Inflammatory macrophage (primary cell): Measurements from ENCODE around the gene CSRNP3.
"Not testable (repeated sequence)": the region's sequence is repeated elsewhere in the genome, so short reads cannot be mapped to it uniquely, and the experiment has no call there.

ENCODE experiments used
- DNase-seq, 2 donors: peaks; one replicate each; pipeline ENCODE4 v3.0.0-alpha.2; 2020 to 2022

The CSRNP3 gene

GRCh38 chr2:165640247-165640929 lies 170.9 kb downstream of the CSRNP3 start:
- DNase-seq, result no peak

GRCh38 chr2:165645930-165646831 lies 176.7 kb downstream of the CSRNP3 start:
- no peak for DNase-seq

DNA sequence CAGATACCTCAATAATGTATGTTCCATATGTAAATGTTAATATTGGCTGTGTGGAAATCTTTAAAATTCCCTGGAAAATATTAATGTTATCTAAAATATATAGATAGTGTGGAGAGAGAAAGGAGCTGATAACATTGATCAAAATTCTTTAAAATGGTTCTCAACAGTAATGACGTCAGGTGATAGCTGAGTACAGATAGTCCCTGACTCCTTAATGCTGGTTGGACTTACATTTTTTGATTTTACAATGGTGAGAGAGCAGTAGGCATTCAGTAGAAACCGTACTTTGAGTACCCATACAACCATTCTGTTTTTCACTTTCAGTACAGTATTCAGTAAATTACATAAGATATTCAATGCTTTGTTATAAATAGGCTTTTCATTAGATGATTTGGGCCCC lies 177.9 kb downstream of the CSRNP3 start:
- no peak for DNase-seq

- DNase-seq, result no peak
Observed at GRCh38 chr2:165648801-165649200, 179.3 kb downstream of the CSRNP3 start.

- DNase-seq, result no peak
Observed at GRCh38 chr2:165651233-165651632, 181.7 kb downstream of the CSRNP3 start.

GRCh38 chr2:165655661-165656060 lies 186.2 kb downstream of the CSRNP3 start:
- no peak for DNase-seq

DNA sequence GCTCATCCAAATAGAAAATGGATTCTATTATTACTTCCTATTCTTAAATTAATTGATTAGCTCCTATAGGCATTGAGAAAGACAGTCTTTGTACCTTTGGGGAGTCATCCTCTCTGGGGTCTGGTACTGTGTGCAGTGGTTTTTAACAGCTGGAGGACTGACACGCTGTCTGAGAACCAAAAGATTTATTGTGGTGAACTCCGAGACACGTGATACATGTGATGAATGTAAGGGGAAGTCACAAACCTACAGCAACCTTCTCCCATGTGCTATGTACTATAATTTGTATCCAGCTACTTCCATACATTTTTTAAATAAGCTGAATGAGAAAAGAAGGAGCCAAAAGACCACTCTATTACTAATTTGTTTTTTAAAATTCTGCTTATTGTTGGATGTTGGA lies 190.9 kb downstream of the CSRNP3 start:
- no peak for DNase-seq

- no peak for DNase-seq
Observed at GRCh38 chr2:165662720-165663119, 193.2 kb downstream of the CSRNP3 start.

DNA sequence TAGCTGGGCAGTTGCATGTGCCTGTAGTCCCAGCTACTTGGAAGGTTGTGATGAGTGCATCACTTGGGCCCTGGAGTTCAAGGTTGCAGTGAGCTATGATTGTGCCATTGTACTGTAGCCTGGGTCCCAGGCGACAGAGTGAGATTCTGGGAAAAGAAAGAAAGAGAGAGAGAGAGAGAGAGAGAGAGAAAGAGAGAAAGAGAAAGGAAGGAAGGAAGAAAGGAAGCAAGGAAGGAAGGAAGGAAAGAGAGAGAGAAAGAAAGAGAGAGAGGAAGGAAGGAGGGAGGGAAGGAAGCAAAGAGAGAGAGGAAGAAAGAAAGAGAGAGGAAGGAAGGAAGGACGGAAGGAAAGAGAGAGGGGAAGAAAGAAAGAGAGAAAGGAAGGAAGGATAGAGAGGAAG lies 196.1 kb downstream of the CSRNP3 start:
- no peak for DNase-seq

GRCh38 chr2:165666073-165666472 lies 196.6 kb downstream of the CSRNP3 start:
- not testable (repeated sequence) for DNase-seq

DNA sequence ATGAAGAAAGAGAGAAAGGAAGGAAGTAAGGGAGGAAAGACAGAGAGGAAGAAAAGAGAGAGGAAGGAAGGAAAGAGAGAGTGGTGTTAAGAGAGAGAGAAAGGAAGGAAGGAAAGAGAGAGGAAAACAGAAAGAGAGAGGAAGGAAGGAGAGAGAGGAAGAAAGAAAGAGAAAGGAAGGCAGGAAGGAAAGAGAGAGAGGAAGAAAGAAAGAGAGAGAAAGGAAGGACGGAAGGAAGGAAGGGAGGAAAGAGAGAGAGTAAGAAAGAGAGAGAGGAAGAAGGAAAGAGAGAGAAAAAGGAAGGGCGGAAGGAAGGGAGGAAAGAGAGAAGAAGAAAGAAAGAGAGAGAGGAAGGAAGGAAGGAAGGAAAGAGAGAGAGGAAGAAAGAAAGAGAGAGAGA lies 197.1 kb downstream of the CSRNP3 start:
- DNase-seq, result no peak

GRCh38 chr2:165667375-165667774 lies 197.9 kb downstream of the CSRNP3 start:
- DNase-seq, result no peak

DNA sequence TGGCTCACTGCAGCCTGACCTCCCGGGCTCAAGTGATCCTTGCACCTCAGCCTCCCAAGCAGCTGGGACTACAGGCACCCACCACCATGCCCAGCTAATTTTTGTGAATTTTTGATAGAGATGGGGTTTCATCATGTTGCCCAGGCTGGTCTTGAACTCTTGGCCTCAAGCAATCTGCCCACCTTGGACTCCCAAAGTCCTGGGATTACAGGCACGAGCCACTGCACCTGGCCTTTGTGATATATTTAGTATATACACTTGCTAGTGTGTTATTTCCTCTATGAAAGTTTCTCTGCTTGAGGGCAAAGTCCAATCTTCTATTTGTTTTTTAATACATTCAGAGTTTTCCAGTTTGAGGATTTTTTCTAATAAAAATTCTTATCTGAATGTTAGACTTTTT lies 205.3 kb downstream of the CSRNP3 start:
- no peak for DNase-seq

- no peak for DNase-seq
Observed at GRCh38 chr2:165675551-165675968, 206.1 kb downstream of the CSRNP3 start.

DNA sequence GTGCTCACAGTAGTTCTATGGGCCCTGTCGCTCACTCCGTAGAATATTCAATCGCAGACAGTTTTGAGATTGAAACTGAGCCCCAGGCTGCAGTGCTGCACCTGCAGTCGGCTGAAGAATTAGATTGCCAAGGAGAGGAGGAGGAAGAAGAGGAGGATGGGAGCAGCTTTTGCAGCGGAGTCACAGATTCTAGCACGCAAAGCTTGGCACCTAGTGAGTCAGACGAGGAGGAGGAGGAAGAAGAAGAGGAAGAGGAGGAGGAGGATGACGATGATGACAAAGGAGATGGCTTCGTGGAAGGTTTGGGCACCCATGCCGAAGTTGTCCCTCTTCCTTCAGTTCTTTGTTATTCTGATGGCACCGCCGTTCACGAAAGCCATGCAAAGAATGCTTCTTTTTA lies 209.4 kb downstream of the CSRNP3 start:
- no peak for DNase-seq

- DNase-seq, result no peak
Observed at GRCh38 chr2:165679621-165680020, 210.1 kb downstream of the CSRNP3 start.

- DNase-seq, result no peak
Observed at GRCh38 chr2:165681841-165682240, 212.3 kb downstream of the CSRNP3 start.

DNA sequence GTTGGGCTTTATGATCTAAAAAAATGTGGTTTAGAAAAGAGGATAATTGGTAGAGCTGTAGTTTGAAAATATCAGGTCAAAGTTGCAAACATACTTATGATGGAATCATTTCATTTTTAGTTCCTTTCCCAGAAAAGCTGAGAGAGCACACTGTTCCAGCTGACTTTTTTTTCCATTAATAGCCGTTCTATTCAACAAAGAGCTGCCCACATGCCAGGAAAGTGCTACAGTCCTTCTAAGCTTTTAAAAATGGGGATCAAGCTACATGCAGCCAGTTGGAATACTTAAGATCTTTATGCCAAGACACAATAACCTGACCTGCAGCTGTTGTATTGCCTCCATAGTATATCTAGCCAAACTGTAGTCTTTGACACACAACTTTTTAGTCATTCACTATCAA lies 213.0 kb downstream of the CSRNP3 start:
- no peak for DNase-seq

- DNase-seq, result no peak
Observed at GRCh38 chr2:165686800-165687199, 217.3 kb downstream of the CSRNP3 start.

DNA sequence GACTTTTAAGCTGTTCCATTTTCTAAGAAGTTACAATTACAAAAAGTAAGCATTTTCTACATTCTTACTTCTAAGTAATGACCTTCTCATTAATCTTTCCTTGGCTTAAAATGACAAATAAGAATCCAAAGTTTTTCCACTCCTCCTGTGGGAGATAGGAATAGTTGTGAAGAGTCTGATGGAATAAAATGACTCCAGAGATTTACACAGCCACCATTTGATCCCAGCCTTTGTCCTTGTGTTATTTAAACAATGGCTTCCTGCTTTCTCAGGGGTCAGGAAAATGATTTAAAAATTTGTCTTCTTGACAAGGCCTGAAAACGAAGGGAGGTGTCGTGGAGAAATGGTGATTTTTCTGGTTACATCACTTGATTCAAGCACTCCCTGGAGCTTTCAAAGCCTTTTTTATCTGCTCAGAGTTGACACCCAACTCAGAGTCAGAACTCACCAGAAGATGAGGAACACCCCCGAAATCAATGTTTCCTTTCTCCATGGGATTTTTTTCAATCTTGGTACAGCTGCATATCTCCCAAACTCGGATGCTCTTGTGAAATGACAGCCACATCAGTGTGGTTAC lies 218.0 kb downstream of the CSRNP3 start:
- no peak for DNase-seq

DNA sequence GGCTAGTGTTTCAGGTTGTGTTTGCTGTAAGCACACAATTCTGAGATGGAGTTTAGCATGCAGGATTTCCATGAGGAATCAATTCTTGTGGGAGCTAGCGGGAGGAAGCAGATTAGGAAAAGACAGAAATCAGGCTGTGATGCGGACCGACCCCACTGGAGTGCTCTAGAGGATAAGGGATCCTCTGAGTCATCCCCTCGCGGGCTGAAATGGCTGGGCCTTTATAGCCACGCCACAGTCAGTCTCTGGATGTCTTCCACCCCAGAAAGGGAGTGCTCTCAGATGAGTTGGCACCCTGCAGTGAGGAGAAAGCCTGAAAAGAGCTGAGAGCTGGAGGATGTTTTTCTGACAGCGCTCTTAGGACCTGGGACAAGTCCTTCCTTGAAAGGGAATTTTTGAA lies 222.1 kb downstream of the CSRNP3 start:
- DNase-seq, result no peak

DNA sequence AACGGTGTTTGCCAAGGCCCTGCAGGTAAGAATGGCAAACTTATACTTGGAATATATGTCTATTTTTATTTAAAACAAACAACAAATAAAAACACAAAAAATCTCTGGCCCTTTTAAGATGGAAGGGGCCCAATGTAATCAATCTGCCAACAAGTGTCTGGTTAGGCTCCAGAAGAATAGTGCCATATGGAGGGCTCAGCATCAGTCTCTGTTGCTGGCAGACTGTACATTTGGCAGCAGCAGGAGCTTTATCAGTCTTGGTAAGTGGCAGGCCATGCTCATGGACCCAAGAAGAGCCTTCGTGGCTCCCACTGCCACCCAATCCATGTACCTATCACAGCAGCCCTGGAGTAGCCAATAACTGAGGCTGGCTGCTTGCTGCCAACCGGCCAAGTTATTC lies 223.4 kb downstream of the CSRNP3 start:
- DNase-seq, result no peak

- DNase-seq, result no peak
Observed at GRCh38 chr2:165693838-165694237, 224.3 kb downstream of the CSRNP3 start.
